Right atrium auricular region (tissue), 2 donors: ENCODE results near the gene ABHD17C. TPM values are rescaled to one million over a fixed set of nuclear protein-coding genes. Genes with fewer than 3 reads are reported as not detected.

Source experiments
- DNase-seq: peaks from one replicate; pipeline ENCODE4 v3.0.0-alpha.2; 2019; ENCODE audit warnings: low spot score
- H3K27ac ChIP-seq, 2 donors: fragments of 200-600 bp; sonication (generic); 1 replicate in 1 of 2; 2 replicates in 1 of 2; pipeline ENCODE4 v1.5.1; 2016 to 2019
- H3K27me3 ChIP-seq, 2 donors: fragments of 200-600 bp; sonication (generic); one replicate each; pipeline versions ENCODE4 v1.5.1 to v1.6.0; 2017 to 2019
- H3K36me3 ChIP-seq: fragments of 200-600 bp; sonication (generic); one replicate; pipeline ENCODE4 v1.5.1; 2016
- H3K4me1 ChIP-seq, 2 donors: fragments of 200-600 bp; sonication (generic); one replicate each; pipeline versions ENCODE4 v1.5.1 to v1.6.0; 2017 to 2019
- H3K4me3 ChIP-seq, 2 donors: fragments of 200-600 bp; sonication (generic); 1 replicate in 1 of 2; 2 replicates in 1 of 2; pipeline ENCODE4 v1.5.1; 2017 to 2019; ENCODE audit warnings: mild to moderate bottlenecking in 1 of 2, moderate library complexity in 1 of 2
- H3K9me3 ChIP-seq, 2 donors: fragments of 200-600 bp; sonication (generic); one replicate each; pipeline ENCODE4 v1.5.1; 2019
- total RNA-seq, 2 donors: library from RNA; depleted of rRNA; stranded (reverse); fragments of >200 nt; gene quantifications; one replicate each; pipeline ENCODE4 v1.1.0, GENCODE V29; 2016
- TF ChIP-seq, protein P1 (sequence below), 2 donors: fragments of 200-600 bp; sonication (generic); IDR thresholded peaks; one replicate each; pipeline ENCODE4 v1.5.1; 2019; ENCODE audit warnings: antibody characterized with exemption in 2 of 2

Gene ABHD17C
- total RNA-seq, 2 donors from 2014 or later = 1.0 to 1.7 TPM

DNA sequence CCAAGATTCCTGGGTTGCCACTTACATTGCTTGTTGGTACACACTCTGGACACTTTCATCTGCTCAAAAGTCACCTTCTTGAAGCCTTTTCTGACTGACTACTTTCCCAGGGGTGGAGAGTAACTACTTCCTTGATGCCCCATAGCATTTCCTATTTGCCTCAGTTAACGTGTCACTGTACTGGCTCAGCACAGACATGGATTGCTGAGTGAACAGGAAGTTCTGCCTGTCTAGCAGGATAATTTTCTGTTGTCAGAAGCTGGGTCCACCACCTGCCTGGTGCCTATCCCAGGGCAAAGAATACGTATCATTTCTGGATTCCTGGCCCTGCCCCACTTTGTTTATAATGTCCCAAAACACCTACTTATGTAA, 15.3 kb upstream of the ABHD17C start:
- Histone ChIP-seq H3K4me3 (no peak overlapping the region), H3K27me3 (no peaks in the 10 kb centered on the region), H3K9me3 (no peaks in the 10 kb centered on the region), H3K27ac (no peak overlapping the region), H3K4me1 (no peaks in the 10 kb centered on the region), H3K36me3 (no peaks in the 10 kb centered on the region)
- no peak for DNase-seq
- TF ChIP-seq, protein P1, sequence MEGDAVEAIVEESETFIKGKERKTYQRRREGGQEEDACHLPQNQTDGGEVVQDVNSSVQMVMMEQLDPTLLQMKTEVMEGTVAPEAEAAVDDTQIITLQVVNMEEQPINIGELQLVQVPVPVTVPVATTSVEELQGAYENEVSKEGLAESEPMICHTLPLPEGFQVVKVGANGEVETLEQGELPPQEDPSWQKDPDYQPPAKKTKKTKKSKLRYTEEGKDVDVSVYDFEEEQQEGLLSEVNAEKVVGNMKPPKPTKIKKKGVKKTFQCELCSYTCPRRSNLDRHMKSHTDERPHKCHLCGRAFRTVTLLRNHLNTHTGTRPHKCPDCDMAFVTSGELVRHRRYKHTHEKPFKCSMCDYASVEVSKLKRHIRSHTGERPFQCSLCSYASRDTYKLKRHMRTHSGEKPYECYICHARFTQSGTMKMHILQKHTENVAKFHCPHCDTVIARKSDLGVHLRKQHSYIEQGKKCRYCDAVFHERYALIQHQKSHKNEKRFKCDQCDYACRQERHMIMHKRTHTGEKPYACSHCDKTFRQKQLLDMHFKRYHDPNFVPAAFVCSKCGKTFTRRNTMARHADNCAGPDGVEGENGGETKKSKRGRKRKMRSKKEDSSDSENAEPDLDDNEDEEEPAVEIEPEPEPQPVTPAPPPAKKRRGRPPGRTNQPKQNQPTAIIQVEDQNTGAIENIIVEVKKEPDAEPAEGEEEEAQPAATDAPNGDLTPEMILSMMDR (IDR thresholded peaks at IDR 0.05) = no peak

DNA sequence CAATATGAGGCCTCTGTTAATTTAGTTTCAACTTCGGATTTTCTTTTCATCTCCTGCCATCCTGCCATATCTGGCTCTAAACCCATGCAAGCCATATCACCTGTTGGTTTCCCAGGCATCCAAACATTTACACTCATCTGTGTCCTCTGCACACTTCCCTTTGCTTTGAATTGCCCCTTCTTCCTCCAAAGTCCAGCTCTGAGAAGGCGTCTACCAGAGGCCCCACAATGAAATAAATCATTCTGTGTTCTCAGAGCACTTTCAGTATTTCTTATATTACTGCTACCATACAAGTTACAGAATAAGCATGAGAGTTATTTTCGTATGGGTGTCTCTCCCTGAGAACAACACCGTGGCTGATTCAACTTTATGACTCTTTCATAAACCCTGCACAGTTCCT, 12.9 kb upstream of the ABHD17C start:
- Histone ChIP-seq H3K27me3 (no peaks in the 10 kb centered on the region), H3K4me1 (no peaks in the 10 kb centered on the region), H3K9me3 (no peaks in the 10 kb centered on the region), H3K4me3 (no peak overlapping the region), H3K27ac (no peak overlapping the region), H3K36me3 (no peaks in the 10 kb centered on the region)
- DNase-seq = no peak
- TF ChIP-seq, protein P1 (IDR thresholded peaks at IDR 0.05) = no peak

DNA sequence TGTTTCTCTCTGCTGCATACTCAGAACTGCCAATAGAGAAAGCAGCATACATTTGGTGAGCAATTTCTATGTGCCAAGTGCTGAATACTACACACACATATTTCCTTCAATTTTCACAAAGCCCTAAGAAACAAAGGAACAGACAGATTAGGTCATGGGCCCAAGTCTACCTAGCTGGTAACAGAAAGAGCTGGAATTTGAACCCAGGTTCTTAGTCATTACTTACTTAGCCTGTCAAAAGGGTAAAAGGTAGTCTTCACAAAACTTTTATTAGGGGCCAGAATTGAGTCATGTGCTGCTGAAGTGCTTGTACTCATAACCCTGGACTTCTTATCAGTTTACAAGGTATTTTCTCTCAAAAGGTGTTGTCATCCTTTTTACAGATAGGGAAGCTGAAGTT, 10.4 kb upstream of the ABHD17C start:
- DNase-seq = no peak
- TF ChIP-seq, protein P1 (IDR thresholded peaks at IDR 0.05) = no peak
- H3K36me3 ChIP-seq = no peaks in the 10 kb centered on the region
- H3K4me1 ChIP-seq = no peaks in the 10 kb centered on the region
- no peak overlapping the region for H3K27ac ChIP-seq
- no peaks in the 10 kb centered on the region for H3K9me3 ChIP-seq
- H3K27me3 ChIP-seq = no peaks in the 10 kb centered on the region
- H3K4me3 ChIP-seq = no peak overlapping the region

DNA sequence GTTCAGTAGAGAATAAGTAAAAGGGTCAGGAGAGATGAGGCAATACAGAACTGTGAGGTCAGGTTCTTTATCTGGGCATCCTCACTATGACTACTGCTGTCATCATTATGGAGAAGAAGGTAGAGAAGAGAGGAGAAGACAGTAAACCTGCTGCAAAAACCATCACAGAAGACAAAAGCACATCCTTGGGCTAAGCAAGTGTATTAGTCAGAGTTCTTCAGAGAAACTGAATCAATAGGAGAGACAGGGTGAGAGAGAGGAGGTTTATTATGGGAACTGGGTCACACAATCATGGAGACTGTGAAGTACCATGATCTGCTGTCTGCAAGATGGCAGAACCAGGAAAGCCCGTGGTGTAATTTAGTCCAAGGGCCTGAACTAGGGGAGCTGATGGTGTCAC, 9.5 kb upstream of the ABHD17C start:
- H3K9me3 ChIP-seq = no peaks in the 10 kb centered on the region
- TF ChIP-seq, protein P1 (IDR thresholded peaks at IDR 0.05) = no peak
- H3K4me3 ChIP-seq = no peak overlapping the region
- no peak for DNase-seq
- H3K36me3 ChIP-seq = no peaks in the 10 kb centered on the region
- H3K27me3 ChIP-seq = no peaks in the 10 kb centered on the region
- H3K27ac ChIP-seq = no peak overlapping the region
- no peaks in the 10 kb centered on the region for H3K4me1 ChIP-seq

DNA sequence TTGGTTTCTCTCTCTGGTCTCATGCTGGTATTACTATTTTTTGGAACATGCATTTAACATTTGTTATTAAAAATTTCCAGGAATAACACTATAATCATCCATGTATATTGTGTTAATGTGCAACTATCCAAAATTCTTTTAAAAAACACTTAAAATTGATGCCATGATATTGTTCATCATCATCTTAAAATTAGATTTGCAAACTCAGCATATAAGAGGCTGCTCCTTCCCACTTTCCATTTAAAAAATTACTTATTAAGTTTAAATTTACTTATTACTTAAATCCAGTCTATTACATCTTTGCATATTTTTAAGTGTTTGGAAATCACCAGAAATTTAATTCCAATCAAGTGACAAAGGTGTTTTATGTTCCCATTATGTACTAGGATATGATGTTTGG, 5.8 kb upstream of the ABHD17C start:
- TF ChIP-seq, protein P1 (IDR thresholded peaks at IDR 0.05) = no peak
- H3K27ac ChIP-seq = no peak overlapping the region
- no peaks in the 10 kb centered on the region for H3K4me1 ChIP-seq
- no peak overlapping the region for H3K4me3 ChIP-seq
- H3K27me3 ChIP-seq = no peaks in the 10 kb centered on the region
- no peaks in the 10 kb centered on the region for H3K9me3 ChIP-seq
- DNase-seq = no peak
- H3K36me3 ChIP-seq = no peaks in the 10 kb centered on the region

DNA sequence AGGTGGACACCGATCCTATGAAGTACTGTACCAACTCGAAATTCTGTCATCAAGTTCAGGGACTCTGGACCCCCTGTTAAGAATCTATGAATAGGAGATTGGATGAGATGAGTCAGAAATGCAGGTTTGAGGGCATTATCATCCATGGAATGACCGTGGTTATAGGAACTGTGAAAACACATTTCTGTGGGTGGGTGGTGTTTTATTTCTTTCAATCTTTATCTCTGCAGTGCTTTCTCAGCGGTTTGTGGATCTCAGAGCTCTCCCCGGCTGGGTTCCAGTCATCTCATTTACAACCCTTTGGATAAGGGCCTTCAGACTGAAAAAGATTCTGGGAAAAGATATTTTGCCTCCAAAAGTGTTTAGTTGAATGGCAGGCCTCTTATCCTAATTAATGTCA, 5.4 kb upstream of the ABHD17C start:
- DNase-seq = no peak
- Histone ChIP-seq H3K4me3 (no peak overlapping the region), H3K36me3 (no peaks in the 10 kb centered on the region), H3K4me1 (no peaks in the 10 kb centered on the region), H3K27me3 (no peaks in the 10 kb centered on the region), H3K27ac (no peak overlapping the region), H3K9me3 (no peaks in the 10 kb centered on the region)
- TF ChIP-seq, protein P1 (IDR thresholded peaks at IDR 0.05) = no peak
